Keratinocyte (primary cell): ENCODE results near the gene ZC3H18.

Experiments used
- EZH2 ChIP-seq: IDR thresholded peaks from one replicate; pipeline ENCODE4 v1.6.1; 2012; ENCODE audit warnings: inconsistent platforms, mild to moderate bottlenecking, low read length, moderate library complexity
- TF ChIP-seq, protein P1 (sequence below), 3 experiments: IDR thresholded peaks in 1 of 3; conservative IDR thresholded peaks in 1 of 3; optimal IDR thresholded peaks in 1 of 3; 2 replicates in 2 of 3; 3 replicates in 1 of 3; pipeline versions ENCODE3 to v1.5.1; 2011; ENCODE audit warnings: low read length in 3 of 3, mild to moderate bottlenecking in 3 of 3, moderate library complexity in 2 of 3, control low read depth in 1 of 3, inconsistent platforms in 1 of 3; ENCODE audit not compliant: insufficient read depth in 2 of 3; ENCODE audit errors: extremely low read depth in 1 of 3

DNA sequence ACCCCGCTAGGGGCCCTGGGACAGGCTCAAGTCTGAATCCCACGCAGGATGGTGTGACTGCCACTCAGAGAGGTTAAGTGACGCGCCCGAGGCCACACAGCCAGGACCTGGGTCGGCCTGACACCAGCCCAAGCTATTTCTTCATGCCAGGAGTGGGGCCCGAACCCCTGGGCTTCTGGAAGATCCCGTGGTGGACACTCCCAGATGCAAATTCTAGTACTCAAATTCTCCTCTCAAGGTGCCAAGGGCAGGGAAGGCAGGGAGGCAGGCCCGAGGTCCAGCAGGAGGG lies 73.4 kb downstream of the ZC3H18 start:
- TF ChIP-seq EZH2 = no peak
- TF ChIP-seq, protein P1, sequence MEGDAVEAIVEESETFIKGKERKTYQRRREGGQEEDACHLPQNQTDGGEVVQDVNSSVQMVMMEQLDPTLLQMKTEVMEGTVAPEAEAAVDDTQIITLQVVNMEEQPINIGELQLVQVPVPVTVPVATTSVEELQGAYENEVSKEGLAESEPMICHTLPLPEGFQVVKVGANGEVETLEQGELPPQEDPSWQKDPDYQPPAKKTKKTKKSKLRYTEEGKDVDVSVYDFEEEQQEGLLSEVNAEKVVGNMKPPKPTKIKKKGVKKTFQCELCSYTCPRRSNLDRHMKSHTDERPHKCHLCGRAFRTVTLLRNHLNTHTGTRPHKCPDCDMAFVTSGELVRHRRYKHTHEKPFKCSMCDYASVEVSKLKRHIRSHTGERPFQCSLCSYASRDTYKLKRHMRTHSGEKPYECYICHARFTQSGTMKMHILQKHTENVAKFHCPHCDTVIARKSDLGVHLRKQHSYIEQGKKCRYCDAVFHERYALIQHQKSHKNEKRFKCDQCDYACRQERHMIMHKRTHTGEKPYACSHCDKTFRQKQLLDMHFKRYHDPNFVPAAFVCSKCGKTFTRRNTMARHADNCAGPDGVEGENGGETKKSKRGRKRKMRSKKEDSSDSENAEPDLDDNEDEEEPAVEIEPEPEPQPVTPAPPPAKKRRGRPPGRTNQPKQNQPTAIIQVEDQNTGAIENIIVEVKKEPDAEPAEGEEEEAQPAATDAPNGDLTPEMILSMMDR (optimal IDR thresholded peaks at IDR 0.05 in 1 of 3, IDR thresholded peaks at IDR 0.05 in 1 of 3, conservative IDR thresholded peaks at IDR 0.05 in 1 of 3; ENCODE audit: extremely low read depth in 1 of 3, insufficient read depth in 2 of 3, low read length in 3 of 3) = no peak
